ENCODE measurements around the gene ACSM5.
A peak's percentile ranks its signal among the peaks of the same experiment; 100 is the strongest.

ACSM5 gene, protein sequence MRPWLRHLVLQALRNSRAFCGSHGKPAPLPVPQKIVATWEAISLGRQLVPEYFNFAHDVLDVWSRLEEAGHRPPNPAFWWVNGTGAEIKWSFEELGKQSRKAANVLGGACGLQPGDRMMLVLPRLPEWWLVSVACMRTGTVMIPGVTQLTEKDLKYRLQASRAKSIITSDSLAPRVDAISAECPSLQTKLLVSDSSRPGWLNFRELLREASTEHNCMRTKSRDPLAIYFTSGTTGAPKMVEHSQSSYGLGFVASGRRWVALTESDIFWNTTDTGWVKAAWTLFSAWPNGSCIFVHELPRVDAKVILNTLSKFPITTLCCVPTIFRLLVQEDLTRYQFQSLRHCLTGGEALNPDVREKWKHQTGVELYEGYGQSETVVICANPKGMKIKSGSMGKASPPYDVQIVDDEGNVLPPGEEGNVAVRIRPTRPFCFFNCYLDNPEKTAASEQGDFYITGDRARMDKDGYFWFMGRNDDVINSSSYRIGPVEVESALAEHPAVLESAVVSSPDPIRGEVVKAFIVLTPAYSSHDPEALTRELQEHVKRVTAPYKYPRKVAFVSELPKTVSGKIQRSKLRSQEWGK

DNA sequence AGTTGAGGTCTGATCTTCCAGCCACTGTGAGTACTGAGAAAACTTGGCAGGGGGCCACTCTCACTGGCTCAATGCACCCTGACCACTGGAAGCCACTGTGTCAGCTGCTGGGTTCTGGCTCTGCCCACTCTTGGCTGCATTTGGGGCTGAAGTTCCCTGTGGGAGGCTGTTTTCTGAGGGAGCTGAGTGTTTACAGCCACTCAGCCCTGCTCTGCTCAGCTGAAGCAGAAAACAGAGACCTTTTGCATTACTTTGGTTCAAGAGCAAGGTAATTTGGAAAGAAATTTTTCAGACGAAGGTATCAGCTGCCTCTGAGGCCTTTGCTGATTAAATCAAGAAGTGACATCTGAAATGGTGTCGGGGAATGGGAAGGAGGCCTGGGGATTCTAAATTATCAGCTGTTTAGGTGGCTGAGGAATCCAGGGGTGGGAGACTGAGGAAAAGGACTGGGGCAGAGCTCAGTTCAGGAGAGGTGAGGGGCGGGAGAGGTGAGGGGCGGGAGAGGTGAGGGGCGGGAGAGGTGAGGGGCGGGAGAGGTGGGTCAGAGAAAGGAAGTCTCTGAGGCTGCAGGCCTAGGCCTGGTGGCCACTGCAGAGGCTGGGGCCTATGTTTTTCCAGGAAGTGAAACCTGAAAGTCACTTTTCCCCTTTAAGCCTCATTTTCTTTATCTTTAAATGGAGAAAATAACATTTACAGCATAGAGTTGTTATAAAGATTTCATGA, at the start of gene ACSM5:
ACSM5 (plus strand) TSS at position 137 of the 723 bp plus-strand sequence. CDS start 1,951 bp downstream, outside the sequence.
- DNase-seq, result no peak

DNA sequence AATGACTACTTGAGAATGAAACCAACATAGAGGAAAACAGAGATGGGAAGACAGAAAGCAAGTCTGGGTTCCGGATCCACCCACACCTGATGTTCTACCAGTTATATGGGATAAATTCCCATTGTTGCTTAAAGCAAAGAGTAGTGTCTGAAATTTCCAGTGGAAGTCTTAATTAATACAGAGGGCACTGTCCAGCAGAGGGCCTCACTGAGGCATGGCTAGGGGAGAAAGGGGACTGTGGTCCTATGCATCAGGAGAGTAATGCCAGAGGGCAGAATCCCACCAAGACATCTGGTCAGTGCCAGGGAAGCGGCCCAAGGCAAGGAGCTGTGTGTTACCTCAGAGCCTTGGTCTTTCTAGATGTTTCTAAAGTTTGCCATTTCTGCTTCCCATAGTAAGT, 49.3 kb upstream of the ACSM5 start:
- DNase-seq, result no peak

DNA sequence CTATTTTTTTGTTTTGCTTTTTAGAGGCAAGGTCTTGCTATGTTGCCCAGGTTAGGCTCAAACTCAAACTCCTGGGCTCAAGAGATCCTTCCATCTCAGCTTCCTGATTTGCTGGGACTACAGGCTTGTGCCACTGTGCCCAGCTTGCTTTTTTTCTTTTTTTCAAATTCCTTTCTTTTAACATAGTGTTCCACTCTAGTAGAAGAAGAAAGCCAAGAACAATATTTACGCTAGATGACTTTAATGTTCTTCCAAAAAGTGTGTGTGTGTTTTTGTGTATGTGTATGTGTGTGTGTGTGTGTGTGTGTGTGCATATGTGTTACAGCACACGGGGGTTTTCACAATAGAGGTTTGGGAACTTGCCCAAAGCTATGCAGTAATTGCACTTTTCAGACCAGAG, 46.1 kb upstream of the ACSM5 start:
- no peak for DNase-seq

DNA sequence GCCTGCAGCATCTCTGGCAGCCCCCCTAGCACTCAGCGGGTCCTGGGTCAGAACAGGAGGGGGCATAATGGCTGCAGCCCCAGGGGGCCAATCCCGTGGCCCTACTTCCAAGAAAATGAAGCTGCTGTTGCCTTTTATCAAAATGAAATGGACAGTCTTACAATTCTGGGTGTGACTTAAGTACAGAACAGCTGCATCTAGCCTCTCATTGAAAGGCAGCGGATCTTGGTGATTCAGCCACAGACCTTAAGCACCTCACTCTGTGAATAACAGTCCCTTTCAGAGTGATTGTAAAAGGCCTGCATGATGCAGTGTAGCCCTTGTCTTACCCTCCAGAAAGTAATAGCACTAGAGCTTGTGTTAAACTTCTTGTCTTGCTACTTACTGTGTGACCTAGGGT, 45.3 kb upstream of the ACSM5 start:
- DNase-seq, result no peak

DNA sequence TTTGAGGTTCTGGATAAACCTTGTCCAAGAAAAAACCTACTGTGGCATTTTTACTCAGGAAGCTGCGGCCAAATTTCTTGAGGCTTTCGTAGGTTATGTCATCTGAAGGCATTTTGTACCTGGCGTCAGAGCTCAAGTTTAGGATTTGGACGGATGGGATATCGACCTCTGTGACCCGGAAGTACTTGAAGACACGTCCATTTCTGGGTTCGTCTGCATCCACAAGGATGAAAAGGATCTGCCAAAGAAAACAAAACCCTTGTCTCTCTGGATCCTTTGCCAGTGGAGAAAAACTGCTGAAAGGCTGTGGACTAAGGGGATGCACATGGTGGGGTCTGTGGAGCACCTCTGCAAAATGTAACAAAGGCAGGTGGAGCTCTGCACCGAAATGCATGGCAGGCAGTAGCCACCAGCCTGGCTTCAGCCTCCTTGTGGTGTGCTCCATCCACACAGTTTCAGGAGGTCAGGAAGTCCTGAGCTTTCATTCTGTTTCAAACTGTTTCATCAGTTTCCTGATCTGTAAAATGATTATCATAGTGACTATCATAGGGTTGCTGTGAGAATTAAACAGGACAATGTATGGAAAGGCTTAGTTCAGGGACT, 39.8 kb upstream of the ACSM5 start:
- DNase-seq, result no peak

DNA sequence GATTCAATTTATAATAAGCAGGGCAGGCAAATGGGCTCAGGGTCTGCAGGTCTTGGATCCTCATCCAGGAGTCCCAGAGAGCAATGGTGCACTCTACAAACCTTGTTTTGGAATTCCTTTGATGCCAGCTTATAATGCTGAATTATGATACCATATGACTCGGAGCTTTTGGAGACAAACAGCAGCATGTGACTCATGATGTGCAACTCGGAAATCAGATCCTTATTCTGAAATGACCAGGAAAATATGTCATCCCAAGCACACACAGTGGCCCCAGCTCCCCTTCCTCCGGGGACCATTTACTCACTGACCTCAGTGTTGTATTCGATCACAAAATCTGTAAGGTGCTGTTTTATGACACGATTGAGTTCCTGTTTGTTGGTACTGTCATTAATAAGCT, 36.6 kb upstream of the ACSM5 start:
- DNase-seq, result no peak

DNA sequence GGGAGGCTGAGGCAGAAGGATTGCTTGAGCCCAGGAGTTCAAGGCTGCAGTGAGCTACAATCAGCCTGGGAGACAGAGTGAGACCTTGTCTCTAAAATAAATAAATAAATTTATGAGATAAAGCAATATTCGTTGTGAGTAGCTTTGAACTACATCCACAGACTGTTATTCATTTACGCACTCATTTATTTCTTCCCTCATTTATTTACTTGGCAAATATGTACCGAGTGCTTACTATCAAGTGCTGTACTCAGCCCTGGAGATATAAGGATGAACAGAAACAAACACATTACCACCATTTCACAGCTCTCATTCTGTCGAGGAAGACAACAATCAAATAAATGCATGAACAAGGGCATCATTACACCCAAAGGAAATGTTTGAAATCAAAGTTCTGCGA, 32.2 kb upstream of the ACSM5 start:
- no peak for DNase-seq

DNA sequence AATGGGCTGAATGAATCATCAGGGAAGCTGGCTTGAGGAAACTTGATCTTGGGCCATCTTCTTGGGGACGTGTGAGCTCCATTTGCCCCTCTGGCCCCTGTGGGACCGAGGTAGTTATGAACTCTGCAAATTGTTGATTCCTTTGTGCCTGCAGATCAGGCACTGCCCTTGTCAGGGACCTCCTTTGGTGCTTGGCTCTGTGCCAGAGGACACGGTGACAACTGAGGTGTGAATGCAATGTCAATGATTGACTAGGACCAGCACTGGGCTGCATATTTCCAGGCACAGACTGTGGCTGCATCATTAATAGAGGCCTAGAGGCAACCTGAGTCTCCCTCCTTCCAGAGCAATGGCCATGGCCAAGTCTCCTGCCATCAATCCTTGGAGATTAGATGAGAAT, 28.6 kb upstream of the ACSM5 start:
- no peak for DNase-seq

DNA sequence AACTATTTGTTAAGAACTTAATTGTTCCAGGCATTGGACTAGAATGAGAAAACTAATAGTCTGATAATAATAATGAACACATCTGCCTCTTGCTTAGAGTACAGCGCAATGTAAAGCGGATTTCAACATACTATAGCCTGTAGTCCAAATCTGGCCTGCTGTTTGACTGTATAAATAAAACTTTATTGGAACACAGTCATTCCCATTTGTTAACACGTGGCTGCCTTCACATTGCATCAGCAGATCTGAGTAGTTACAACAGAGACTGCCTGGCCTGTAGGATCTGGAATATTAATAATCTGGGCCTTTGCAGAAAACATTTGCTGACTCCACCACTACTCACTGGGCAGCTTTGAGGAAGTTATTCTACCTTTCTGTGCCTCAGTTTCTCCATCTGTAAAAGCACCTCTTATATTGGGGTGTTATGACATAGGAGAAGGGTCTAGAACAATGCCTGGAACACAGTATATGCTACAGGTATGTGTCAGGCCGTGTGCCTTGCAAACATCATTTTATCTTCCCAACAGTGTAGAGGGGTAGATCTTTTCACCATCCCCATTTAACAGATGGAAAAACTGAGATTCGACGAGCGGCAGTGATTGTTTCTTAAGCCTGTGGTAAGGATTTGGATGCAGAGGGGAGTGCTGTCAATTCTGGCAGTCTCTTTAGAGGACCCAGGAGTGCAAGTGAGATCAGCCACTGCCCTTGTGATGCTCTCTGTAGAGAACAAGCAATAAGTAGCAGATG, 27.0 kb upstream of the ACSM5 start:
- no peak for DNase-seq

DNA sequence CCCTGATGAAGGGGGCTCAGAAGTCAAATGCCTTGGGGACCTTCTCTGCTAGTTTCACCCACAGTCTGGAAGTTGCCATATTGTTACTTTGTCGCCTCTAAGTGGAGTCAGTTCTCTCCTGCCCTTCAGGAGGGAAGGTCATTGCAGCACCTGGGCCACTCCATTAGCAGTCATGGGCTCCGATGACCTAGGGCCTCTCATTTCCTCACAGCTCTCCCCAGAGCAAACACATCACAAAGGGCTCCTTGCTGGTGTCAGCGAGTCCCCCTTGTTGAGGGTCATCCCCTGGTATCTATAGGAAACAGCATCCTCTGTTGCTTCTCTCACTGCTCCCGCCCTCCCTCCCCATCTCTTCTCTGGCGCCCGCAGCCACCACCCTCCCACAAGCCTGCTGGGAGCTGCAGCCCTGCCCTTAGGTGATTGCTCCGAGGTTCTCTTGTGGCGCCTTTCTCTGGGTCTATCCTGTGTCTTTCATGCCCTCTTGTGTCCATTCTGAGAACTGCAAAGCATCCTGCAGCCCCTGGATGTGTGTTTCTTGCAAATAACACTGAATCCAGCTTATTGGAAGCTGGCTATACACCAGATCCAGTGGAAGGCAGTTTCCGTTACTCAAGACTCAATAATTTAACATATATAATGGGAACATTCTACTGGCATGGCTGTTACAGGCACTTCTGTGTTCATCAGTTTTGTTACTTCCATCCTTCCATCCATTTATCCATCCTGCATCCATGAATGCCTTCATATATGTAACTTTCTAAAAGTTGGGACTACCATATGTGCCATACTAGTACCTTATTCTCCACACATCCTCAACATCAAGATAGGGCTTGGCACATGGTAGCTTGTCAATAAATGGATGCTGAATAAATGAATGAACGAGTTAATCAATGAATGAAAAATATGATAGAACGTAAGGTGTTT, 26.0 kb upstream of the ACSM5 start:
- peak; percentile 0 for DNase-seq

DNA sequence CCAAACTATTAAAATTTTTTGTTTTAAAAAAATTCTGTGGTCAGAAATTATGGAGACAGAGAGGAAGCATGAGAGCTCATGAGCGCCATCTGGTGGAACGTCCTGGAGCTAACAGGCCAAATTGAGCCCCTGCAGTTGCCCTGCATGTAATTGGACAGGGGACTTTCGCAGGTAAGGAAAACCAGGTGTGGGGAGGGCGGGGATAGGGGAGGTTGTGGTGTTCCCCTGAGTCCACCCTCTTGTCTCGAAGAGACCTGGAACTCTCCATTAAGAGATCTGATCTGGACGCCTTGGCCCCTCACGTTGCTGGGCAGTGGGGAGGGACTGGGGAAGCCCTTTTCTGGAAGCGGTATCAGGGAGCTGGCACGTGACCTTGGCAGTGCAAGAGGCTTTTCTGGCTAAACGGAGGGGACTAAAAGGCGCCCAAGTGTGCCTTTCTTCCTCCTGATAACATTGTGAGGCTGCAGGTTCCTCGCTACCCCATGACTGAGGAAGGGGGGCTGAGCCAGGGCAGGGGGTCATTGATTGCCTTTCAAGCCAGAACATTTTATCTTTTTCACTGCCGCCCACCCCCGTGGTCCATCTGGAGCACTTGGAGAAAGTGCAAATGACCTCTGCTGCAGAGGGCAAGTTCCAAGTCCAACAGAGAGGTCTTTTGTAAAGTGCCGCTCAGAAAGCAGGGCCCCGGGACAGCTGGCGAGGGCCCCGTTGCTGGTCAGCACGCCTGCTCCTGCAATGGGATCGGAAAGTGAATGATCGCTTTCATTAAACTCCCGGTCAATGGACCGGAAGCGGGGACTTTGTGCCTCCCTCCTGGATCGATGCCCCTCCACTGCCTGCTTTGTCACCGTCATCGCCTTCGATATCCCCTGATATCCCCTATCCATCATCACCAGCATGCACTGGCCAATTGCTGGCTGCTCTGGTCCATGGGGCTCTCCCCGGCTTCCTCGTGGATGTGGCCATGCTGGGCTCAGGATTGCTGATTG, 23.2 kb upstream of the ACSM5 start:
- peak; percentile 0 for DNase-seq

DNA sequence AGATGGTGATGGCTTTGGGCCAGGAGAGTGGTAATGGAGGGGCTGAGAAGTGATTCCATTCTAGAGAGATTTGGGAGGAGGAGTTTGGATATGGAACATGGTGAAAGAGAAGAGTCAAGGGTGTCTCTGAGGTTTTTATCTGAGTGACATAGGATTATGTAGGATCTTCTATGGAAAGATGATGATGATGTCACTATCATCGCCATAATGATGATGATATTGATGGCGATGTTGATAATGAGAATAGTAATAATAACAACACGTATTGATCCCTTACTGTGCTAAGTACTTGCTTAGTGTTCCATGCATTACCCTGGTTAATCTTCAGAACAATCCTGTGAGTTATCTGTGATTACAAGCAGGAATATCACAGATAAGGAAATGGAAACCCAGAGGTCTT, 21.4 kb upstream of the ACSM5 start:
- DNase-seq, result no peak

DNA sequence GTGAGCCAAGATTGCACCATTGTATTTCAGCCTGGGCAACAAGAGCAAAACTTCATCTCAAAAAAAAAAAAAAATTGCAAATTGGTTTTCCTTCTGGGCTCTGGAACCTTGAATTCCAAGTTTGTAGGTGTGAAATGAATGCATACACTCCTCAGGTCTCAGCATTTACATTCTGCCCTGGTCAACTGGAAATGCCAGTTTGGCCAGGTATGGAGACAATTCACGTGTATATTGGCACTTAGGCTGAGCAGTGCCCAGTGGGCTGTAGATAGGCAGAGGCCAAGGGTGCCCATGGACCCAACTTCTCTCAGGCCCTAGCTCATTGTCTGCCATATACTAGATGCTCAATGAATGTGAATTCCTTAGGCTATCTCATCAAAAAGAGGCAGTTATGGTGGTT, 20.5 kb upstream of the ACSM5 start:
- no peak for DNase-seq

DNA sequence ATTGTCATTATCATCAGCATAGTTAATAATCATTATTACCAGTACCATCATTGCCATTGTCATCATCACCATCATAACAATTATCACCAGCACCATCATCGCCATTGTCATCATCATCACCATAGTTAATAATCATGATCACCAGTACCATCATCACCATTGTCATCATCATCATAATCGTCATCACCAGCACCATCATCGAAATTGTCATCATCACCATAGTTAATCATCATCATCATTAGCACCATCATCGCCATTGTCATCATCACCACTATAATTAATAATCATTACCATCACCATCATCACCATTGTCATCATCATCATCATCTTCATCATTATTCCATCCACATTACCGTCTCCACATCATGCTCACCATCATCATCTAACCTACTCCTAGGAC, 18.3 kb upstream of the ACSM5 start:
- DNase-seq, result no peak

DNA sequence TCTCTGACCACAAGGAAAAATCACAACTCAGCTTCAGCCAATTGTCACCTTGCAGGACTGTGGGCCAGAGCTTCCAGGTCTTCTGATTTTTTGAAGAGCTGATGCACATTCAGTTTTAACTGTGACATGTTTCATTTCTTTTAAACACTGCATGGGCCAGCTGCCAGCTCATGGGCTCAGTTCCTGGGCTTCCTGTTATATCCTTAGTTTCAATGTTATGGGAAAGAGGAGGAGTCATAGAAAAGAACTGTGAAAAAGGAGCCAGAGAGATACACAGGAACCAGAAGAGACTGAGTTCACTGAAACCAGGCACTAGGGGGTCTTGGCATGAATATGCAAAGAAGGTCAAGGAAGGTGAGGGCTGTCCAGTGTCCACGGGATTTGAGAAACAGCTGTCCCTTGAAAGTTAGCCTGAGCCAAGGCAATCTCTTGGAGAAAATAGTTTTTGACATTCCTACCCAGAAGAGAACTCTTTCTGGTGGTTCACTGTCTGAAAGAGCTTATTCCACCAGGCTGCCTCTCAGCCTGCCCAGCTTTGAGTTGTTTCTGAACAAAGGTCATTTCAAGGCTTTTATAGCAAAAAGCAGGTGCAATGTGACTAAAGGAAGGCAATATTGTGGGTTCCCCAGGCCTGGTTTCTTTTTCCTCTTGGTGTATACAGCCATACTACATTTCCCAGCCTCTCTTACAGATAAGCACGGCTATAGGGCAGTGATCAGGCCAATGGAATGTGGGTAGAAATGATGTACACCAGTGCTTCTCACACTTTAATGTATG, 15.3 kb upstream of the ACSM5 start:
- DNase-seq, result no peak

DNA sequence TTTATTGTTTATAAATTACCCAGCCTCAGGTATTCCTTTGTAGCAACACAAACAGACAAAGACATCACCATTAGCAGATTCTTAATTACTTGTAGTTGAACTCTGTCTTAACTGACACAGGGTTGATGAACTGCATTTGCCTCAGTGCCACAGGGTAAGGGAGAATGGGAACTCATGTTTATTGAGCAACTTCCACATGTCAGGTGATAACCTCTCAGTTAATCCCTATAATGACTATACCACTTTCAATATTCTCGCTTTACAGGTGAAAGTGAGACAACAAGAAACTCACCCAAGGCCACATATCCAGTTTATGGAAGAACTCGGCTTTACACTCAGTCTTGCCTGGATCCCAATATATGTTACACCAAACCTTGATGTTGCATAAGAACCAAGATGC, 13.4 kb upstream of the ACSM5 start:
- DNase-seq, result no peak

DNA sequence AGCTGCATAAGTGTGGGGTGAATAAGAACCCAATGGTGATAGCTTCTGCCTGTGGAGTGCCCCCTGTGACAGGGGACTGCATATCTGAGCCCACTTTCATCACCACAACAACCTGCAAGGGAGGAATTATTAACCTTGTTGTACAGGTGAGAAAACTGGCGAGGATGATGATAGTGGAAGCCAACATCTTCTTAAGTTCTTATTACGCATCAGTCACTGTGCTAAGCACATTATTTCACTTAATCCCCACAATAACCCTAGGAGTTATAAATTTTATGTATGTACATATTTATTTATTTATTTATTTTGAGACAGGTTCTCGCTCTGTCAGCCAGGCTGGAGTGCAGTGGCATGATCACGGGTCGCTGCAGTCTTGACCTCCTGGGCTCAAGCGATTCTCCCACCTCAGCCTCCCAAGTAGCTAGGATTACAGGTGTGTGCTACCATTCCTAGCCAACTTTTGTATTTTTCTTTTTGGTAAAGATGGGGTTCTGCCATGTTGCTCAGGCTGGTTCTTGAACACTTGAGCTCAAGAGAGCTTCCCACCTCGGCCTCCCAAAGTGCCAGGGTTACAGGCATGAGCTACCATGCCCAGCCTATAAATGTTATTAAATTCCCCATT, 12.4 kb upstream of the ACSM5 start:
- no peak for DNase-seq

DNA sequence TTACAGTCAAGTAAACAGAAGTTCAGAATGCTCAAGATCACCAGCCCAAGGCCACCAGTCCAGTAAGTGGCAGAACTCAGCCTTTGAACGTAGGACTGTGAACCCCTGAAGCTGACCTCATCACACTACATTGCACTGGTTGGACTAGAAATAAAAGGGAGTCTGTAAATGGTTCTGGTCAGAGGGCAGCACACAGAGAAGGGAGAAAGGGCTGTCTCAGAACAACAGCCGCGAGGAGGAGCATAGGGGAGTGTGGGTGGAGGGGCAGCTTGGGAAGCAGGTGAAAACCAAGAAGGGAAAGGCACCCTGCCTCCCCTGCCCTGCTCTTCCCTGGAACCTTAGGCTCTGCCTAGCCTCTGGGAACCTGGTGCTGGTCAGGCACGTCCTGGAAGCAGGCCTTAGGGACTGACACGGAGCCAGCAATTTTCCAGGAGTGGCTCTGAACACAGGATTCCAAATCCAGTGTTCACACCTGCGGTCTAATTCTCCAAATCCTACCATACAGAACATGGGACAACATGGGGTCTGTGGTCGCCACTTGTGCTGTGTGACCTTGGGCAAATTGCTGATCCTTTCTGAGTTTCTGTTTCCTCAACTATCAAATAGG, 11.8 kb upstream of the ACSM5 start:
- no peak for DNase-seq

DNA sequence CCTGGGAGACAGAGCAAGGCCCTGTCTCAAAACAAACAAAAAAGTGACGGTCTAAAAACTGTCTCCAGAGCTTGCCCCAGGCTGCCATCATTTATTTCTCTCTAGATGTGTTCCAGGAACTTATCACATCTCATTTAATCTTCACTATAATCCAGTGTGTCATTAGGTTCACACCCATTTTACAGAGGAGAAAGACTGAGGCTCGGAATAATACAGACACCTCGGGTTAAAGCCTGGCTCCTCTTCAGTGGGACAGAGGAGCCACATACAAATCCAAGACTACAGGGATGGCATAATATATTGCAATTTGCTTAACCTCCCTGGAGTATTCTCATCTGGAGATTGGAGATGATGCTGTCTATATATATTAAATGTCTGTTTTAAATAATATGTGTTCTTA, 10.7 kb upstream of the ACSM5 start:
- no peak for DNase-seq

Data from NCI-H1436 treated with DMSO at 0.1 percent for 48 hours (cell line).